Fibroblast of the conjunctiva (primary cell): ENCODE measurements around the gene COASY.
"Not testable (repeated sequence)": the region's sequence is repeated elsewhere in the genome, so short reads cannot be mapped to it uniquely, and the experiment has no call there.

Source experiments
- DNase-seq: peaks from one replicate; pipeline ENCODE4 v3.0.0-alpha.2; 2010; ENCODE audit warnings: low read depth

COASY gene

GRCh38 chr17:42574463-42574862 lies 12.5 kb downstream of the COASY start:
- DNase-seq, result no peak

GRCh38 chr17:42577140-42577531 lies 15.2 kb downstream of the COASY start:
- no peak for DNase-seq

GRCh38 chr17:42577532-42578281 lies 15.8 kb downstream of the COASY start, which contains the start of gene PSMC3IP:
PSMC3IP (minus strand) TSS chr17:42577729; CDS start chr17:42577686, 43 bp downstream.
- DNase-seq, result peak; percentile 91

GRCh38 chr17:42578282-42578869 lies 16.4 kb downstream of the COASY start:
- DNase-seq, result peak; percentile 62

GRCh38 chr17:42579794-42580551 lies 18.0 kb downstream of the COASY start:
- DNase-seq, result no peak

GRCh38 chr17:42581744-42582270 lies 19.9 kb downstream of the COASY start:
- no peak for DNase-seq

- DNase-seq, result no peak
These were observed 22.9 kb downstream of the COASY start for GRCh38 chr17:42584880-42585279.

- DNase-seq, result no peak
These were observed 23.4 kb downstream of the COASY start for GRCh38 chr17:42585353-42585752.

GRCh38 chr17:42586514-42587230 lies 24.7 kb downstream of the COASY start:
- no peak for DNase-seq

GRCh38 chr17:42590886-42591285 lies 28.9 kb downstream of the COASY start:
- no peak for DNase-seq

GRCh38 chr17:42591411-42591810 lies 29.5 kb downstream of the COASY start:
- DNase-seq, result no peak

GRCh38 chr17:42596386-42596785 lies 34.4 kb downstream of the COASY start:
- no peak for DNase-seq

GRCh38 chr17:42598905-42599304 lies 37.0 kb downstream of the COASY start:
- no peak for DNase-seq

- no peak for DNase-seq
These were observed 41.4 kb downstream of the COASY start for GRCh38 chr17:42603318-42603717.

- DNase-seq, result no peak
These were observed 45.8 kb downstream of the COASY start for GRCh38 chr17:42607769-42608168.

- DNase-seq, result no peak
These were observed 46.6 kb downstream of the COASY start for GRCh38 chr17:42608305-42609181.

- peak; percentile 99 for DNase-seq
These were observed 47.4 kb downstream of the COASY start, which contains the start of the genes RETREG3 and TUBG1 for GRCh38 chr17:42609182-42609813. RETREG3 (minus strand) TSS chr17:42609374; CDS start chr17:42609324, 50 bp downstream. TUBG1 (plus strand) TSS chr17:42609683; CDS start chr17:42609738, 55 bp downstream.

- DNase-seq, result not testable (repeated sequence)
These were observed 48.2 kb downstream of the COASY start for GRCh38 chr17:42609814-42610801.

GRCh38 chr17:42612013-42612412 lies 50.1 kb downstream of the COASY start:
- DNase-seq, result no peak
